22Rv1 (cell line): ENCODE results near the gene FGF1.

ENCODE experiments used
- CTCF ChIP-seq: fragments of 450-650 bp; IDR thresholded peaks from 2 replicates; pipeline ENCODE4 v1.5.1; 2017; ENCODE audit warnings: mild to moderate bottlenecking
- ZFX ChIP-seq: fragments of 450-650 bp; IDR thresholded peaks from 2 replicates; pipeline ENCODE4 v1.6.1; 2017; ENCODE audit warnings: antibody characterized with exemption, borderline replicate concordance

- no peak for TF ChIP-seq CTCF
- no peak for TF ChIP-seq ZFX
Observed at GRCh38 chr5:142671801-142672200, 14.1 kb downstream of the FGF1 start.
